ENCODE data around the gene DUSP16. TPM values are rescaled to one million over a fixed set of nuclear protein-coding genes. Genes with fewer than 3 reads are reported as not detected.

The DUSP16 gene
- total RNA-seq, 5 donors from 2014 or later (not counting 1 experiment from before 2014, with no cell fraction given), result 44.6 to 72.3 (median 61.0) TPM

DNA sequence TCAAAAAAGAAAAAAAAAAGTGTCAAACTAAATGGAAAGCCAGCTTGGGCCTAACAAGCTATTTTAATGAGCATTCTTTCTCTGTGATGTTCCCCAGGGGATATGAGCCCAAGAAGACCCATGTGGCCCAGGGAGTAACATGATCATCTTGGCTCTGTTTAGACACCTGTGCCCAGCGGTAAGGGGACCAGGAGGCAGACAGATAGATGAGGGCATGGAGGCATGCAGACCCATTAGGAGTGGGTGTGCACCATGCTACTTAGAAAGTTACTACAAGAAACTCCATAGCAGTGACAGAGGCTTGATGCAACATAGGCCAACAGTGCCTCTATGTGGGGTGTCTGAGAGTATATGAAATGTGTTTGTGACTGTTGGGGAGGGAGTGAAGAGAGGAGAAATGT is 45.9 kb upstream of the DUSP16 start:
- WGBS (ENCODE audit: insufficient coverage), result no CpG with 5 or more reads among the region's 1 CpG
- no peak overlapping the region for H3K27ac ChIP-seq (ENCODE audit: low read length)
- H3K4me1 ChIP-seq (ENCODE audit: control insufficient read depth in 1 of 2, extremely low read depth in 1 of 2, insufficient read depth in 2 of 2, low read length in 2 of 2), result peaks cover 13% of the 10 kb centered on the region in 2 experiments
- H3K27ac Mint-ChIP-seq, result peak overlapping the region; percentile 29 to 34
- DNase-seq (no peak), ATAC-seq (replicated peaks in 1 of 4) (no peak)
- H3K27me3 ChIP-seq (replicated peaks in 1 of 2; ENCODE audit: control insufficient read depth in 2 of 2, extremely low read depth in 1 of 2, insufficient read depth in 2 of 2, low read length in 1 of 2), result no peaks in the 10 kb centered on the region
- POLR2A ChIA-PET, result interaction anchor here in 1 of 2 donors (0.6 kb wide), 1 partner anchor 16 kb away, joined by 3 read pairs; no protein-coding TSS in a partner anchor
- peaks cover 4% of the 10 kb centered on the region for H3K36me3 Mint-ChIP-seq
- no peaks in the 10 kb centered on the region for H3K27me3 Mint-ChIP-seq
- H3K4me1 Mint-ChIP-seq, result peaks cover 35 to 43% (median 38%) of the 10 kb centered on the region in 3 donors
- H3K9me3 Mint-ChIP-seq, result no peaks in the 10 kb centered on the region
- no peaks in the 10 kb centered on the region for H3K9me3 ChIP-seq
- no peak overlapping the region for H3K4me3 Mint-ChIP-seq
- CTCF ChIA-PET, result interaction anchor here (0.6 to 1.2 kb wide), 3 partner anchors 94 to 247 kb away, joined by 3 to 4 read pairs (median 3); no protein-coding TSS in a partner anchor
- no peak overlapping the region for H3K4me3 ChIP-seq (ENCODE audit: control insufficient read depth in 1 of 2, extremely low read depth in 1 of 2, low read length in 1 of 2)
- no peaks in the 10 kb centered on the region for H3K36me3 ChIP-seq (ENCODE audit: control insufficient read depth in 2 of 2, extremely low read depth in 1 of 2, insufficient read depth in 1 of 2, low read length in 1 of 2)

- POLR2A ChIA-PET, result no interaction called here
These were observed 44.3 kb upstream of the DUSP16 start for GRCh38 chr12:12606781-12607589.

GRCh38 chr12:12604740-12605139 is 42.1 kb upstream of the DUSP16 start:
- H3K4me1 ChIP-seq (ENCODE audit: control insufficient read depth in 1 of 2, extremely low read depth in 1 of 2, insufficient read depth in 2 of 2, low read length in 2 of 2), result no peaks in the 10 kb centered on the region
- no peaks in the 10 kb centered on the region for H3K27me3 ChIP-seq (replicated peaks in 1 of 2; ENCODE audit: control insufficient read depth in 2 of 2, extremely low read depth in 1 of 2, insufficient read depth in 2 of 2, low read length in 1 of 2)
- CTCF ChIA-PET, result no interaction called here
- Mint-ChIP-seq H3K27me3 (peaks cover 0 to 3% of the 10 kb centered on the region in 2 donors), H3K4me1 (peaks cover 10 to 14% (median 12%) of the 10 kb centered on the region in 3 donors), H3K4me3 (no peak overlapping the region), H3K9me3 (no peaks in the 10 kb centered on the region), H3K36me3 (no peaks in the 10 kb centered on the region), H3K27ac (no peak overlapping the region)
- ATAC-seq (replicated peaks in 1 of 4), result no peak
- H3K9me3 ChIP-seq, result no peaks in the 10 kb centered on the region
- H3K4me3 ChIP-seq (ENCODE audit: control insufficient read depth in 1 of 2, extremely low read depth in 1 of 2, low read length in 1 of 2), result no peak overlapping the region
- POLR2A ChIA-PET, result no interaction called here
- 96% methylated on average over 5 of the region's 5 CpGs for WGBS (ENCODE audit: insufficient coverage)
- no peak for DNase-seq
- no peaks in the 10 kb centered on the region for H3K36me3 ChIP-seq (ENCODE audit: control insufficient read depth in 2 of 2, extremely low read depth in 1 of 2, insufficient read depth in 1 of 2, low read length in 1 of 2)
- H3K27ac ChIP-seq (ENCODE audit: low read length), result no peak overlapping the region

More at GRCh38 chr12:12606781-12607589, 44.3 kb upstream of the DUSP16 start:
- no peak for DNase-seq
- H3K4me3 Mint-ChIP-seq, result peak overlapping the region in 1 of 3 donors; percentile 35
- H3K27ac ChIP-seq (ENCODE audit: low read length), result no peak overlapping the region
- H3K36me3 ChIP-seq (ENCODE audit: control insufficient read depth in 2 of 2, extremely low read depth in 1 of 2, insufficient read depth in 1 of 2, low read length in 1 of 2), result no peaks in the 10 kb centered on the region
- no peaks in the 10 kb centered on the region for H3K27me3 ChIP-seq (replicated peaks in 1 of 2; ENCODE audit: control insufficient read depth in 2 of 2, extremely low read depth in 1 of 2, insufficient read depth in 2 of 2, low read length in 1 of 2)
- no peaks in the 10 kb centered on the region for H3K36me3 Mint-ChIP-seq
- H3K4me1 ChIP-seq (ENCODE audit: control insufficient read depth in 1 of 2, extremely low read depth in 1 of 2, insufficient read depth in 2 of 2, low read length in 2 of 2), result peaks cover 5 to 8% of the 10 kb centered on the region in 2 experiments
- no peaks in the 10 kb centered on the region for H3K9me3 Mint-ChIP-seq
- peak overlapping the region; percentile 54 to 77 for H3K27ac Mint-ChIP-seq
- no peak overlapping the region for H3K4me3 ChIP-seq (ENCODE audit: control insufficient read depth in 1 of 2, extremely low read depth in 1 of 2, low read length in 1 of 2)
- WGBS (ENCODE audit: insufficient coverage), result no CpG with 5 or more reads among the region's 7 CpGs
- H3K27me3 Mint-ChIP-seq, result no peaks in the 10 kb centered on the region
- ATAC-seq (replicated peaks in 1 of 4), result no peak
- H3K4me1 Mint-ChIP-seq, result peaks cover 25 to 29% (median 25%) of the 10 kb centered on the region in 3 donors
- H3K9me3 ChIP-seq, result no peaks in the 10 kb centered on the region
- CTCF ChIA-PET, result interaction anchor here (0.6 to 1.1 kb wide), 8 partner anchors 44 to 375 kb away, joined by 3 to 10 read pairs (median 4); no protein-coding TSS in a partner anchor

- Histone ChIP-seq H3K27ac (ENCODE audit: low read length) (no peak overlapping the region), H3K4me1 (ENCODE audit: control insufficient read depth in 1 of 2, extremely low read depth in 1 of 2, insufficient read depth in 2 of 2, low read length in 2 of 2) (no peaks in the 10 kb centered on the region), H3K4me3 (ENCODE audit: control insufficient read depth in 1 of 2, extremely low read depth in 1 of 2, low read length in 1 of 2) (no peak overlapping the region), H3K27me3 (replicated peaks in 1 of 2; ENCODE audit: control insufficient read depth in 2 of 2, extremely low read depth in 1 of 2, insufficient read depth in 2 of 2, low read length in 1 of 2) (no peaks in the 10 kb centered on the region), H3K36me3 (ENCODE audit: control insufficient read depth in 2 of 2, extremely low read depth in 1 of 2, insufficient read depth in 1 of 2, low read length in 1 of 2) (no peaks in the 10 kb centered on the region), H3K9me3 (no peaks in the 10 kb centered on the region)
- Mint-ChIP-seq H3K27me3 (peaks cover 0 to 3% of the 10 kb centered on the region in 2 donors), H3K36me3 (no peaks in the 10 kb centered on the region), H3K4me3 (no peak overlapping the region), H3K27ac (no peak overlapping the region), H3K9me3 (no peaks in the 10 kb centered on the region), H3K4me1 (no peaks in the 10 kb centered on the region)
- ATAC-seq (replicated peaks in 1 of 4) (no peak), DNase-seq (no peak)
- CTCF ChIA-PET, result interaction anchor here in 1 of 2 donors (1.2 kb wide), 1 partner anchor 9 kb away, joined by 4 read pairs; no protein-coding TSS in a partner anchor
- WGBS (ENCODE audit: insufficient coverage), result 70% methylated on average over 2 of the region's 8 CpGs
- POLR2A ChIA-PET, result interaction anchor here in 1 of 2 donors (0.5 to 0.6 kb wide), 2 partner anchors 11 to 168 kb away, joined by 3 read pairs; partner anchors contain the start of gene CREBL2
These were observed 38.0 kb upstream of the DUSP16 start for GRCh38 chr12:12600659-12601058.

- no peak for DNase-seq
- Histone ChIP-seq H3K9me3 (no peaks in the 10 kb centered on the region), H3K36me3 (ENCODE audit: control insufficient read depth in 2 of 2, extremely low read depth in 1 of 2, insufficient read depth in 1 of 2, low read length in 1 of 2) (no peaks in the 10 kb centered on the region), H3K4me3 (ENCODE audit: control insufficient read depth in 1 of 2, extremely low read depth in 1 of 2, low read length in 1 of 2) (no peak overlapping the region), H3K27ac (ENCODE audit: low read length) (no peak overlapping the region), H3K27me3 (replicated peaks in 1 of 2; ENCODE audit: control insufficient read depth in 2 of 2, extremely low read depth in 1 of 2, insufficient read depth in 2 of 2, low read length in 1 of 2) (no peaks in the 10 kb centered on the region), H3K4me1 (ENCODE audit: control insufficient read depth in 1 of 2, extremely low read depth in 1 of 2, insufficient read depth in 2 of 2, low read length in 2 of 2) (no peaks in the 10 kb centered on the region)
- H3K27me3 Mint-ChIP-seq, result peaks cover 0 to 3% of the 10 kb centered on the region in 2 donors
- no peaks in the 10 kb centered on the region for H3K36me3 Mint-ChIP-seq
- ChIA-PET POLR2A (interaction anchor here in 1 of 2 donors (0.5 kb wide), 1 partner anchor 12 kb away, joined by 3 read pairs; the partner anchor contains the start of gene CREBL2), CTCF (no interaction called here)
- no peaks in the 10 kb centered on the region for H3K4me1 Mint-ChIP-seq
- H3K4me3 Mint-ChIP-seq, result no peak overlapping the region
- no peak overlapping the region for H3K27ac Mint-ChIP-seq
- no peaks in the 10 kb centered on the region for H3K9me3 Mint-ChIP-seq
- WGBS (ENCODE audit: insufficient coverage), result 50% methylated on average over 2 of the region's 9 CpGs
- no peak for ATAC-seq (replicated peaks in 1 of 4)
These were observed 37.3 kb upstream of the DUSP16 start for GRCh38 chr12:12599750-12600643.

DNA sequence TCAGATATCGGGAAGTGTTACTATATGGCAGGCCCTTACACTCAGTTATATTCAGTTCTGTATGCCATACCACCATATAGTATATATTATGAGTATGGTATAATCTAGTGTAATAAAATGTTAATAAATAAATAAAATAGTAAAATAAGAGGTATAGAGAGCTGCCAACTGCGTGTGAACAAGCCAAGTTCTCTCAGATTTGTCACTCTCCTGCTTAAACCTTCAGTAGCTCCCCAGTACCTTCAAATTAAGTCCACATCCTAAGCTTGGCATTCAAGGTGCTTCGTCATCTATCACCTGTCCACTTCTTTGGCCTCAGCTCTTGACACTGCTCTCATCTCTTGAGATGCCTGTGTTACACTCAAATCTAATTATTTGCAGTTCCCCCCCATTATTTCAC is 36.2 kb upstream of the DUSP16 start:
- H3K4me3 ChIP-seq (ENCODE audit: control insufficient read depth in 1 of 2, extremely low read depth in 1 of 2, low read length in 1 of 2), result no peak overlapping the region
- Mint-ChIP-seq H3K4me1 (no peaks in the 10 kb centered on the region), H3K27ac (no peak overlapping the region), H3K4me3 (no peak overlapping the region), H3K36me3 (no peaks in the 10 kb centered on the region), H3K9me3 (no peaks in the 10 kb centered on the region), H3K27me3 (peaks cover 0 to 3% of the 10 kb centered on the region in 2 donors)
- H3K4me1 ChIP-seq (ENCODE audit: control insufficient read depth in 1 of 2, extremely low read depth in 1 of 2, insufficient read depth in 2 of 2, low read length in 2 of 2), result no peaks in the 10 kb centered on the region
- H3K27me3 ChIP-seq (replicated peaks in 1 of 2; ENCODE audit: control insufficient read depth in 2 of 2, extremely low read depth in 1 of 2, insufficient read depth in 2 of 2, low read length in 1 of 2), result no peaks in the 10 kb centered on the region
- no peaks in the 10 kb centered on the region for H3K36me3 ChIP-seq (ENCODE audit: control insufficient read depth in 2 of 2, extremely low read depth in 1 of 2, insufficient read depth in 1 of 2, low read length in 1 of 2)
- POLR2A ChIA-PET, result no interaction called here
- CTCF ChIA-PET, result interaction anchor here (0.6 to 0.9 kb wide), 3 partner anchors 35 to 177 kb away, joined by 3 to 8 read pairs (median 6); no protein-coding TSS in a partner anchor
- 100% methylated on average over 1 of the region's 3 CpGs for WGBS (ENCODE audit: insufficient coverage)
- ATAC-seq (replicated peaks in 1 of 4) (no peak), DNase-seq (no peak)
- H3K9me3 ChIP-seq, result no peaks in the 10 kb centered on the region
- H3K27ac ChIP-seq (ENCODE audit: low read length), result no peak overlapping the region
